ENCODE measurements around the gene TRMT6.

The TRMT6 gene

DNA sequence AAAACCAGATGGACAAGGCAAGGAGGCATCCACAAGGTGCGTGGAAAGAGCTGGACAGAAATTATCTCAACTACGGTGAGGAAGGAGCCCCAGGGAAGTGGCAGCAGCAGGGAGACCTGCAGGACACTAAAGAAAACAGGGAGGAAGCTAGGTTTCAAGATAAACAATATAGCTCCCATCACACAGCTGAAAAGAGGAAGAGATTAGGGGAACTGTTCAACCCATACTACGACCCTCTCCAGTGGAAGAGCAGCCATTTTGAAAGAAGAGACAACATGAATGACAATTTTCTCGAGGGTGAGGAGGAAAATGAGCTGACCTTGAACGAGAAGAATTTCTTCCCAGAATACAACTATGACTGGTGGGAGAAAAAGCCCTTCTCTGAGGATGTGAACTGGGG lies 26.8 kb downstream of the TRMT6 start:
- H3K36me3 ChIP-seq (ENCODE audit: insufficient read depth, low read length), result no peaks in the 10 kb centered on the region
- 96% methylated on average over 5 of the region's 5 CpGs for WGBS
- no peaks in the 10 kb centered on the region for H3K9me3 ChIP-seq (ENCODE audit: insufficient read depth, low read depth, low read length)
- no peaks in the 10 kb centered on the region for H3K27me3 ChIP-seq (ENCODE audit: insufficient read depth, low read length)
- H3K9ac ChIP-seq (ENCODE audit: low read depth, low read length), result no peak overlapping the region
- peaks cover 16% of the 10 kb centered on the region; the same call in 1 of the 2 replicates for H3K4me1 ChIP-seq (ENCODE audit: insufficient read depth, low read length)
- no peak overlapping the region for H3K27ac ChIP-seq (ENCODE audit: low read depth, low read length)
- no peak overlapping the region for H3K4me3 ChIP-seq (ENCODE audit: low read length)

DNA sequence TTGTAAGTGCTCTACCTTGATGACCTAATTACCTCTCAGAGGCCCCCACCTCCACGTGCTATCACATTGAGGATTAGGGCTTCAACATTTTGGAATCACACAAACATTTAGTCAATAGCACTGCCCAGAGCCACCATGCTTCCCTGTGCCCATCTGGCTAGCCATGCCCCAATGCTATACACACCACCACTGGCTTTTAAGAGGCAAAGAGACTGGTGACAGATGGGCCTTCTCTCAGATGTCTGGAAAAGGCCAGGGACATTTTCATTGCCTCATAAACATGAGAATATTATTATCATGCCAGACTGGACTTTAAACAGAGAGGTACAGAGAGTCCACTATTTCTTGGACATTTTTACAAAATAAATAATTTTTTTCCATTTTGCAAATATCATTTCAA lies 29.8 kb downstream of the TRMT6 start:
- Histone ChIP-seq H3K9me3 (ENCODE audit: insufficient read depth, low read depth, low read length) (no peaks in the 10 kb centered on the region), H3K9ac (ENCODE audit: low read depth, low read length) (no peak overlapping the region)
- WGBS, result 66% methylated on average over 1 of the region's 1 CpG

DNA sequence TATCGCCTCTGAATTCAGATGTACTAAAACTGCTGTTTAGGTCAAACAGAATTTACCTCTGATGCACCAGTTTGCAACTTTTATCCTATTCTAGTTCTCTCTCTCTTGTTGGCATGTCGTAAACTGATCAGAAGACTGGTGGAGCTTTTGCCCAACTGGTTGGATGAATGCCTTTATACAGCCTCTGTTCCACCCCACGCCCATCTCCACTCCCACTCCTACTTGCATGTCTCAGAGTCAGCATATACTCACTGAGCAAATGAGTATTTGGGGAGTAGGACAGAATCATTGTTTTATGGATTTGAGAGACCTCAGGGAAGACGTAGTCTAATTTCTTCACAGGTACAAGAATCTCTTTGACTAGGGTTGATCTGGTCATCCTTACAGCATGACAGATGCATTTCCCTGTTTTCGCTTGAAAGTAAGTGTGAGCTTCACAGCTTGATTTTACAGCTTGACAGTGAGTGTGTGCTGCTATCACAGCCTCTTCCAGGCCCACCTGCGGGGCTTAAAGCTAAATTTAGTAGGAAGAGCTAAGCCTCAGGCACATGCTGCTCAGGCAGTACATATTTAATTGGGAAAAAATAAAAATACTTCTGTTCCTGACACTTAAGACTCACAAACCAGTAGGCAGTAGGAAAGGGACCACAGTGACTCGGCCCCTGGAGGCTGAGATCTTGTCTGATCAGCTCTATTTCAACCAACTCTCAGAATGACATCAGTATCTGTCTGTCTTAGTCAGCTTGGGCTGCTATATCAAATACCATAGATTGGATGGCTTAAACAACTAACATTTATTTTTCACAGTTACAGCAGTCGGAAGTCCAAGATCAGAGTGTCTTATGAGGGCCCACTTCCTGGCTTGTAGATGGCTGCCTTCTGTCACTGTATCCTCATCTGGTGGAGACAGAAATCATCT lies 30.4 kb downstream of the TRMT6 start:
- Histone ChIP-seq H3K4me1 (ENCODE audit: insufficient read depth, low read length) (peaks cover 21% of the 10 kb centered on the region), H3K9ac (ENCODE audit: low read depth, low read length) (no peak overlapping the region), H3K9me3 (ENCODE audit: insufficient read depth, low read depth, low read length) (no peaks in the 10 kb centered on the region), H3K27ac (ENCODE audit: low read depth, low read length) (no peak overlapping the region), H3K36me3 (ENCODE audit: insufficient read depth, low read length) (no peaks in the 10 kb centered on the region), H3K27me3 (ENCODE audit: insufficient read depth, low read length) (no peaks in the 10 kb centered on the region), H3K4me3 (ENCODE audit: low read length) (no peak overlapping the region)
- WGBS, result 80% methylated on average over 8 of the region's 8 CpGs

More for the DNA sequence above, 29.8 kb downstream of the TRMT6 start:
- no peaks in the 10 kb centered on the region for H3K27me3 ChIP-seq (ENCODE audit: insufficient read depth, low read length)
- H3K36me3 ChIP-seq (ENCODE audit: insufficient read depth, low read length), result no peaks in the 10 kb centered on the region
- H3K4me1 ChIP-seq (ENCODE audit: insufficient read depth, low read length), result peaks cover 16% of the 10 kb centered on the region; the same call in 1 of the 2 replicates
- H3K4me3 ChIP-seq (ENCODE audit: low read length), result no peak overlapping the region
- H3K27ac ChIP-seq (ENCODE audit: low read depth, low read length), result no peak overlapping the region

DNA sequence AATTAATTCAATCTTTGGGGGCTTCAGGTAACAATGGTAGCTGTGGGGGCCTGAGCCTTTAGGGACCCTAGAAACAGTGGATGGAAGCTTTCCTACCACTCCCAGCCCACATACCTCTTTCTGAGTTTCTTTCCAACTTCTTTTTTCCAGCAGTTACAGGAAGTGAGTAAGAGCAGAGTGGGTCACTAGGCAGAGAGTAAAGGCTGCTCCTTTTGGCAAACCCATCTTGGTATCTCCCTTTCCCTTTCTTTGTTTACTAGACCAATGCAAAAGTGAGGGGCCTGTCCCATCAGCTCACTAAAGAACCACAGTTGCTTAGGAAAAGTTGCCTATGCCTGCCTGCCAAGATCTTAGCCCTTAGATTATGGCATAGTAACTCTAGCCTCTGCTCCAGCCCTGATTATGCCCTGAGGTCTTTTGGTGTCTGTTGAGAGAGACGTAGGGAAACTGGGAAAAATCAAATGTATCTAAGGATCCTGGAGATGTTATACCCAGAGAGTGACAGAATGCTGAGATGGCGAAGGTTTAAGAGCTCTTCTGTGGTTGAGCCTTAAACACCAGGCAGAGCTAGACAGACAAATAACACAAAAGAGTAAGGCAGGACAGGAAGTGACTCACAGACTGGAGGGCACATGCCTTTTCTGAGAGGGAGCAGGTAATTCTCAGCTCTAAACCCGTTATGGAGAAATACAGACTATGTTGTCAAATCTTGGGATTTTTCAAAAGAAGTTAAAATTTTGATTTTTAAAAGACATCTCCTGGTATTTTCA lies 31.3 kb downstream of the TRMT6 start:
- Histone ChIP-seq H3K4me3 (ENCODE audit: low read length) (no peak overlapping the region), H3K9ac (ENCODE audit: low read depth, low read length) (peak overlapping the region; percentile 5; the same call in 1 of the 2 replicates), H3K27me3 (ENCODE audit: insufficient read depth, low read length) (no peaks in the 10 kb centered on the region), H3K27ac (ENCODE audit: low read depth, low read length) (peak overlapping the region; percentile 16; the same call in 1 of the 2 replicates), H3K9me3 (ENCODE audit: insufficient read depth, low read depth, low read length) (no peaks in the 10 kb centered on the region), H3K4me1 (ENCODE audit: insufficient read depth, low read length) (peaks cover 24% of the 10 kb centered on the region), H3K36me3 (ENCODE audit: insufficient read depth, low read length) (no peaks in the 10 kb centered on the region)
- 58% methylated on average over 3 of the region's 3 CpGs for WGBS

DNA sequence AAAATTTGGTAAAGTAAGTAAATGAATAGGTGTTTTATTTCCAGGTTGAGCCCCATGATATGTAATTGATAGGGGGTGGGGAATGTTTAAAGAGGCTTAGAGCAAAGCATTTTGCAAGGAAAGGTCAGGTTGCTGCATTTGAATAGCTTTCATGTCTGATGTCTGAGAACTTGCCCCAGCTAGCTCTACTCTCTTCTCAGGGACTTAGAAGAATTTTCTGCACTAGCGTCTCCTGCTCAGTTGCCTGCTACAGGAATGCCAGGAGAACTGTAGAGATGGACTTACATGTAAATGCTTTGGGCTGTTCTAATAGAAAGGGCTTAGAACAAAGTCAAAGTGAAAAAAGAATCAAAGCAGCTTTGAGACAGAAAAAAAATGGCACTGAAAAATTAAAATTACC lies 35.5 kb downstream of the TRMT6 start:
- H3K36me3 ChIP-seq (ENCODE audit: insufficient read depth, low read length), result no peaks in the 10 kb centered on the region
- 14% methylated on average over 1 of the region's 1 CpG for WGBS

DNA sequence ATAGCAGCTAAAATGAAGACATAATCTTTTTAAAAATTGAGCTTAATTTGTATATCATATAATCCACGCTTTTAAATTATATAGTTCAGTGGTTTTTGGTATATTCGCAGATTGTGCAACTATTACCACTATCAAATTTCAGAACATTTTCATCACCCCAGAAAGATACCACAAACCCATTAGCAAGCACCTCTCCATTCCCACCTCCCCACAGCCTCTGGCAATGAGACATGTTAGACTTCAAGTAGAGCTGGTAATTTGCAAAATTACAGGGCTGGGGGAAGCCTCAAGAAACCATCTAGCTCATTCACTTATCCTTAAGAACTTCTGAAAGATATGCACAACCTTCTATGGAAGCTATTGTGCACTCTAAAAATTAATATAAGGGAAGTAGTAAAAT lies 37.2 kb downstream of the TRMT6 start:
- H3K9ac ChIP-seq (ENCODE audit: low read depth, low read length), result no peak overlapping the region
- no peaks in the 10 kb centered on the region for H3K9me3 ChIP-seq (ENCODE audit: insufficient read depth, low read depth, low read length)
- no CpG with 5 or more reads among the region's 2 CpGs for WGBS
- no peak overlapping the region for H3K27ac ChIP-seq (ENCODE audit: low read depth, low read length)
- H3K4me3 ChIP-seq (ENCODE audit: low read length), result no peak overlapping the region
- H3K4me1 ChIP-seq (ENCODE audit: insufficient read depth, low read length), result peaks cover 12% of the 10 kb centered on the region; the same call in 1 of the 2 replicates
- H3K27me3 ChIP-seq (ENCODE audit: insufficient read depth, low read length), result peaks cover 13% of the 10 kb centered on the region
- H3K36me3 ChIP-seq (ENCODE audit: insufficient read depth, low read length), result no peaks in the 10 kb centered on the region

More for the DNA sequence above, 35.5 kb downstream of the TRMT6 start:
- Histone ChIP-seq H3K27me3 (ENCODE audit: insufficient read depth, low read length) (peaks cover 13% of the 10 kb centered on the region), H3K27ac (ENCODE audit: low read depth, low read length) (no peak overlapping the region), H3K9ac (ENCODE audit: low read depth, low read length) (no peak overlapping the region), H3K9me3 (ENCODE audit: insufficient read depth, low read depth, low read length) (no peaks in the 10 kb centered on the region), H3K4me1 (ENCODE audit: insufficient read depth, low read length) (peaks cover 24% of the 10 kb centered on the region), H3K4me3 (ENCODE audit: low read length) (no peak overlapping the region)

DNA sequence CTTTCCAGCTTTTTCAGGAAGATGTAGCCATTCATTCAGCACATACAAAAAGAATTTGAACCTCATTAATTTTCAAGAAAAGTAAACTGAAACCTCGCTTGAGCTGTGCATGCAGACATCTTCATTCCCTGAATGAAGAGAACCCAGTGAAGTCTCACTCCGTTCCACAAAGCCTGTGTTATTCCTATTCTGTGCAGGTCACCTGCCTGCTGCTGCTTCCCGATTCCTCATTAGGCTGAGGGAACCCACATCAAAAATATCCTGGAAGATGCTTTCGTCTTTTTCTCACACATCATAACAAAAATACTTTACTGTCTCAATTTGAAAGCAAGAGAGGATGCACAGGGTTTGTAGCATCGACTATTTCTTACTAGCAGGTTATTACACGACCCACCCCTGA lies 40.1 kb downstream of the TRMT6 start:
- Histone ChIP-seq H3K27ac (ENCODE audit: low read depth, low read length) (no peak overlapping the region), H3K4me3 (ENCODE audit: low read length) (no peak overlapping the region), H3K4me1 (ENCODE audit: insufficient read depth, low read length) (peaks cover 13% of the 10 kb centered on the region; the same call in 1 of the 2 replicates), H3K9ac (ENCODE audit: low read depth, low read length) (no peak overlapping the region), H3K9me3 (ENCODE audit: insufficient read depth, low read depth, low read length) (no peaks in the 10 kb centered on the region), H3K27me3 (ENCODE audit: insufficient read depth, low read length) (peaks cover 13% of the 10 kb centered on the region), H3K36me3 (ENCODE audit: insufficient read depth, low read length) (no peaks in the 10 kb centered on the region)
- WGBS, result 77% methylated on average over 6 of the region's 6 CpGs

DNA sequence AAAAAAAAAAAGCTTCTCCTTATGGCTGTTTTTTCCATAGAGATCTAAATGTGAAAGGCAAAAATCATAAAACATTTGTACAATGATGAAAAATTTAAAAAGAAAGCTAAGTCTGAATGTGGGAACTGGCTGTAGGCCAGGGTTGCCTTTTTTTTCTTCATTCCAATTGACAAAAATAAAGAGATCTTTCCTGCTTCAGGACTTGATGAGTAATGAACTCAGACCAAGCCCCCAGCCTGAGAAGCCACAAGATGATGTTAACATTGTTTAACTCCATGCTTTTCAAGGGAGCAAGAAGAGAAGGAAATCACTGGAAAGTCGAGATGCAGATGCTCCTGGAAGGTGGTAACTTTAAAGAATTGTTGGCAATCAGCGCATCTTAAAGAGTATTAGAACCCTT lies 41.4 kb downstream of the TRMT6 start:
- H3K27ac ChIP-seq (ENCODE audit: low read depth, low read length), result no peak overlapping the region
- 86% methylated on average over 2 of the region's 2 CpGs for WGBS
- H3K4me1 ChIP-seq (ENCODE audit: insufficient read depth, low read length), result 0 out of 2 replicates have a peak, but pooled peaks cover 7% of the 10 kb centered on the region
- H3K4me3 ChIP-seq (ENCODE audit: low read length), result no peak overlapping the region
- H3K9me3 ChIP-seq (ENCODE audit: insufficient read depth, low read depth, low read length), result no peaks in the 10 kb centered on the region
- no peaks in the 10 kb centered on the region for H3K36me3 ChIP-seq (ENCODE audit: insufficient read depth, low read length)
- H3K27me3 ChIP-seq (ENCODE audit: insufficient read depth, low read length), result peaks cover 13% of the 10 kb centered on the region
- H3K9ac ChIP-seq (ENCODE audit: low read depth, low read length), result no peak overlapping the region

DNA sequence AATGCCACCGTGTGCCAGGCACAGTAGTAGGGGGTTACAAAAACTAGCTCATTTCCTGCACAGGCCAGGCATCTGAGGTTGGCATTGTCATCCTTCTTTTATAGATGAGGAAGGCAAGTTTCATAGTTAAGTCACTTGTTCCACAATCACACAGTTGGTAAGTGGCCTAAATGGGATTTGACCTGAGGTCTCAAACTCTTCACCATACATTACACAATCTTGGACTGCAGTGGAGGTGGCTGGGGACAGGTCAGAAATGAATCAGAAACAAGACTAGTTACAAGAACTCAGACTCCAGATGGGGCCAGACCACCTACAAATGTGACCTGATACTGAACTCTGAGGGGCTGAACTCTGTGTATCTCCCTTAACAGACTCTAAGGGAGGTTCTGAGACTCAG lies 49.4 kb downstream of the TRMT6 start:
- H3K27ac ChIP-seq (ENCODE audit: low read depth, low read length), result no peak overlapping the region
- no peaks in the 10 kb centered on the region for H3K36me3 ChIP-seq (ENCODE audit: insufficient read depth, low read length)
- 90% methylated on average over 1 of the region's 1 CpG for WGBS
- no peaks in the 10 kb centered on the region for H3K9me3 ChIP-seq (ENCODE audit: insufficient read depth, low read depth, low read length)
- H3K27me3 ChIP-seq (ENCODE audit: insufficient read depth, low read length), result no peaks in the 10 kb centered on the region
- no peak overlapping the region for H3K9ac ChIP-seq (ENCODE audit: low read depth, low read length)
- no peak overlapping the region for H3K4me3 ChIP-seq (ENCODE audit: low read length)
- H3K4me1 ChIP-seq (ENCODE audit: insufficient read depth, low read length), result no peaks in the 10 kb centered on the region

DNA sequence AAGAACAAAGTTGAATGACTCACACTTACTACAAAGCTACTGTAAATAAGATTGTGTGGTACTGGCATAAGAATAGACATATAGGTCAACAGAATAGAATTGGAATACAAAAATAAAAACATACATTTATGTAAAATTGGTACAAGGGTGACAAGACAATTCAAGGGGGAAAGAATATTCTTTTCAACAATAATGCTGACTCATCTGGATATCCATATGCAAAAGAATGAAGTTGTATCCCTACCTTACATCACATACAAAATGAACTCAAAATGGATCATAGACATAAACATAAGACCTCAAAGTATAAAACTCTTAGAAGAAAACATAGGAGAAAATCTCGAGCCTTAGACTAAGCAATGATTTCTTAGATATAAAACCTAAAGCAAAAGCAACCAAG lies 50.9 kb downstream of the TRMT6 start:
- WGBS, result 75% methylated on average over 1 of the region's 1 CpG
- Histone ChIP-seq H3K9me3 (ENCODE audit: insufficient read depth, low read depth, low read length) (no peaks in the 10 kb centered on the region), H3K27me3 (ENCODE audit: insufficient read depth, low read length) (no peaks in the 10 kb centered on the region), H3K27ac (ENCODE audit: low read depth, low read length) (no peak overlapping the region), H3K4me3 (ENCODE audit: low read length) (no peak overlapping the region), H3K4me1 (ENCODE audit: insufficient read depth, low read length) (no peaks in the 10 kb centered on the region), H3K9ac (ENCODE audit: low read depth, low read length) (no peak overlapping the region), H3K36me3 (ENCODE audit: insufficient read depth, low read length) (no peaks in the 10 kb centered on the region)

DNA sequence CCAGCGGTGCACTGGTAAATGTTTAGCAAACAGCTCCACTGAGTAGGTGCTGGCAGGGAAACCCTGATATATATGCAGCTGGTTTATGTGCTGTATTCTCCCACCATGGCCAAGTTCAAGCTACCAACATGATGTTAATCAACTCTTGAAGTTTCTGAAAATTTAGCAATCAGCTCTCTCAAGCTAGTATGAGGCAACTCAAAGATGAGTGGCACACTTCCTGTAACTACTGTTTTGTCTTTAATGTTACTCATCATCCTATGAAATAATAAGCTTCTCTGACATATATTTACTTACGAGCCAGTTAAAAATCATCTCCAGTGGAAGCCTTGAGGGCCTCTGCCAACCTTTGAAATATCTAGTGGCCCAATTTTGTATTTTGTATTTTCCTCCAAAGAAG lies 54.7 kb downstream of the TRMT6 start:
- Histone ChIP-seq H3K9me3 (ENCODE audit: insufficient read depth, low read depth, low read length) (no peaks in the 10 kb centered on the region), H3K4me1 (ENCODE audit: insufficient read depth, low read length) (no peaks in the 10 kb centered on the region), H3K27ac (ENCODE audit: low read depth, low read length) (no peak overlapping the region), H3K9ac (ENCODE audit: low read depth, low read length) (no peak overlapping the region), H3K27me3 (ENCODE audit: insufficient read depth, low read length) (no peaks in the 10 kb centered on the region), H3K4me3 (ENCODE audit: low read length) (no peak overlapping the region), H3K36me3 (ENCODE audit: insufficient read depth, low read length) (no peaks in the 10 kb centered on the region)
- WGBS, result 88% methylated on average over 2 of the region's 2 CpGs
